HCT116 (cell line): ENCODE results near the gene IGFL3. TPM values are rescaled to one million over a fixed set of nuclear protein-coding genes. Genes with fewer than 3 reads are reported as not detected.

ENCODE experiments used
- ATAC-seq: fragments of 200-7000 bp; cut with Tn5 transposase; 2 replicates; pipeline ENCODE4 v1.9.1; 2020; ENCODE audit warnings: mild to moderate bottlenecking, moderate library complexity
- BruUV-seq: library from RNA; stranded (reverse); fragments of 400-500 nt; replicated peaks from 2 replicates; lab custom pipeline; 2021; lab: Mats Ljungman, UMichigan
- CTCF ChIA-PET: fragments of 300-600 bp; sonication (Branson Sonifier 250); formaldehyde crosslinking; loops from one replicate; lab custom pipeline; 2021; ENCODE audit warnings: antibody characterized with exemption; lab: Charles Lee
- POLR2A ChIA-PET: fragments of 300-600, 350-600 bp; sonication (Branson Sonifier 250); formaldehyde crosslinking; loops from one replicate; lab custom pipeline; 2021; ENCODE audit warnings: antibody characterized with exemption; lab: Charles Lee
- RAD21 ChIA-PET, 2 experiments: fragments of 300-600 bp; sonication (Branson Sonifier 250); formaldehyde crosslinking; loops; one replicate each; lab custom pipeline; 2023; ENCODE audit warnings: low total read pairs in 2 of 2; ENCODE audit not compliant: uncharacterized antibody in 2 of 2, unreplicated experiment in 2 of 2, low non-redundant PET in 1 of 2; lab: Charles Lee
- DNase-seq: peaks from one replicate; pipeline ENCODE4 v3.0.0-alpha.2; 2010; ENCODE audit warnings: low read depth, low spot score
- H2AFZ ChIP-seq: fragments of 200-600 bp; shearing (Covaris generic), sonication (generic); 2 replicates; pipeline ENCODE4 v1.6.1; 2017; ENCODE audit warnings: low read depth, mixed run types, mixed read lengths, antibody characterized with exemption, low read length; ENCODE audit not compliant: poor library complexity, severe bottlenecking
- H3K27ac ChIP-seq: 2 replicates; pipeline ENCODE4 v1.5.1; 2012; ENCODE audit warnings: low read depth, low read length
- H3K27me3 ChIP-seq: fragments of 200-600 bp; sonication (generic); 2 replicates; pipeline ENCODE4 v1.6.1; 2016; ENCODE audit warnings: mixed run types, low read length, mixed read lengths; ENCODE audit not compliant: insufficient read depth
- H3K36me3 ChIP-seq, 2 experiments: fragments of 200-500 bp in 1 of 2; fragments of 200-600 bp in 1 of 2; sonication (Bioruptor generic) in 1 of 2; sonication (generic) in 1 of 2; 2 replicates each; pipeline versions ENCODE4 v1.5.1 to v1.6.1; 2014 to 2016; ENCODE audit warnings: low read length in 2 of 2, inconsistent platforms in 1 of 2, mixed read lengths in 1 of 2, mixed run types in 1 of 2; ENCODE audit not compliant: insufficient read depth in 2 of 2, control insufficient read depth in 1 of 2
- H3K4me1 ChIP-seq, 2 experiments: fragments of 200-600 bp in 1 of 2; sonication (generic) in 1 of 2; 2 replicates each; pipeline versions ENCODE4 v1.5.1 to v1.6.1; 2012 to 2017; ENCODE audit warnings: low read length in 2 of 2, inconsistent platforms in 1 of 2, mild to moderate bottlenecking in 1 of 2, mixed read lengths in 1 of 2, mixed run types in 1 of 2, moderate library complexity in 1 of 2; ENCODE audit not compliant: insufficient read depth in 2 of 2, control insufficient read depth in 1 of 2
- H3K4me2 ChIP-seq: fragments of 200-600 bp; sonication (generic); 2 replicates; pipeline ENCODE4 v1.6.1; 2017; ENCODE audit warnings: mixed run types, low read length, mixed read lengths
- H3K4me3 ChIP-seq, 2 experiments: fragments of 200-600 bp in 1 of 2; sonication (generic) in 1 of 2; replicated peaks in 1 of 2; 2 replicates each; pipeline ENCODE4 v1.5.1; 2011 to 2016; ENCODE audit warnings: low read length in 2 of 2, control low read depth in 1 of 2, low read depth in 1 of 2, mild to moderate bottlenecking in 1 of 2, mixed read lengths in 1 of 2, mixed run types in 1 of 2
- H3K79me2 ChIP-seq: fragments of 200-600 bp; sonication (generic); 2 replicates; pipeline ENCODE4 v1.6.1; 2017; ENCODE audit warnings: mild to moderate bottlenecking, mixed run types, low read length, moderate library complexity, mixed read lengths; ENCODE audit not compliant: insufficient read depth
- H3K9ac ChIP-seq: fragments of 200-600 bp; sonication (generic); 2 replicates; pipeline ENCODE4 v1.6.1; 2016; ENCODE audit warnings: low read length, mixed read lengths
- H3K9me2 ChIP-seq: fragments of 200-600 bp; sonication (generic), shearing (Covaris generic); 2 replicates; pipeline ENCODE4 v1.6.1; 2017; ENCODE audit warnings: mixed run types, mild to moderate bottlenecking, moderate library complexity; ENCODE audit not compliant: insufficient read depth
- H3K9me3 ChIP-seq, 2 experiments: fragments of 200-500 bp in 1 of 2; fragments of 200-600 bp in 1 of 2; sonication (Bioruptor generic) in 1 of 2; sonication (generic) in 1 of 2; 2 replicates each; pipeline ENCODE4 v1.6.1; 2014 to 2017; ENCODE audit warnings: low read length in 2 of 2, mixed read lengths in 2 of 2, inconsistent platforms in 1 of 2, low read depth in 1 of 2, mild to moderate bottlenecking in 1 of 2, mixed run types in 1 of 2, moderate library complexity in 1 of 2; ENCODE audit not compliant: control insufficient read depth in 1 of 2, insufficient read depth in 1 of 2
- H4K20me1 ChIP-seq: fragments of 200-600 bp; sonication (generic), shearing (Covaris generic); 2 replicates; pipeline ENCODE4 v1.6.1; 2017; ENCODE audit warnings: mixed run types, mild to moderate bottlenecking, moderate library complexity; ENCODE audit not compliant: insufficient read depth
- ATF3 ChIP-seq: IDR thresholded peaks from 2 replicates; pipeline ENCODE4 v1.6.1; 2012
- CEBPB ChIP-seq: IDR thresholded peaks from 2 replicates; pipeline ENCODE4 v1.6.1; 2012; ENCODE audit warnings: low read depth
- POLR2AphosphoS5 ChIP-seq: IDR thresholded peaks from 2 replicates; pipeline ENCODE4 v1.6.1; 2011; ENCODE audit warnings: mild to moderate bottlenecking, low read depth, low read length, moderate library complexity
- RAD21 ChIP-seq: IDR thresholded peaks from 2 replicates; pipeline ENCODE4 v1.6.1; 2012; ENCODE audit warnings: low read depth, mild to moderate bottlenecking
- SP1 ChIP-seq: IDR thresholded peaks from 2 replicates; pipeline ENCODE4 v1.6.1; 2012; ENCODE audit warnings: low read depth
- SRF ChIP-seq: IDR thresholded peaks from 2 replicates; pipeline ENCODE4 v1.6.1; 2012; ENCODE audit warnings: low read depth
- TCF7L2 ChIP-seq: IDR thresholded peaks from 2 replicates; pipeline ENCODE4 v1.7.0; 2011; ENCODE audit warnings: borderline replicate concordance, inconsistent platforms; ENCODE audit not compliant: insufficient read depth, insufficient read length; ENCODE audit errors: extremely low read depth
- ZBTB33 ChIP-seq: IDR thresholded peaks from 2 replicates; pipeline ENCODE4 v1.6.1; 2011; ENCODE audit warnings: mild to moderate bottlenecking, low read length, moderate library complexity; ENCODE audit not compliant: insufficient replicate concordance; ENCODE audit errors: extremely low read depth
- ZFX ChIP-seq: fragments of 450-650 bp; IDR thresholded peaks from 2 replicates; pipeline ENCODE4 v1.6.1; 2017
- ZNF274 ChIP-seq: fragments of 200-500 bp; sonication (Bioruptor generic); IDR thresholded peaks from 2 replicates; pipeline ENCODE4 v1.6.1; 2014; ENCODE audit warnings: mild to moderate bottlenecking, low read depth, low read length, inconsistent platforms
- intact Hi-C: fragments of 100-400 bp; cut with micrococcal nuclease; formaldehyde crosslinking; loops from 2 replicates; pipeline ENCODE4 v1.10.0; 2022
- total RNA-seq: library from RNA; stranded (reverse); gene quantifications from one replicate; pipeline ENCODE4 v1.2.1, GENCODE V29; 2021; ENCODE audit not compliant: unreplicated experiment
- TF ChIP-seq, protein P1 (sequence below): IDR thresholded peaks from 2 replicates; pipeline ENCODE4 v1.6.1; 2012
- TF ChIP-seq, protein P2 (sequence below): IDR thresholded peaks from 2 replicates; pipeline ENCODE4 v1.6.1; 2012; ENCODE audit warnings: low read depth

The IGFL3 gene
- total RNA-seq, 1 experiment from 2014 or later, result not detected

DNA sequence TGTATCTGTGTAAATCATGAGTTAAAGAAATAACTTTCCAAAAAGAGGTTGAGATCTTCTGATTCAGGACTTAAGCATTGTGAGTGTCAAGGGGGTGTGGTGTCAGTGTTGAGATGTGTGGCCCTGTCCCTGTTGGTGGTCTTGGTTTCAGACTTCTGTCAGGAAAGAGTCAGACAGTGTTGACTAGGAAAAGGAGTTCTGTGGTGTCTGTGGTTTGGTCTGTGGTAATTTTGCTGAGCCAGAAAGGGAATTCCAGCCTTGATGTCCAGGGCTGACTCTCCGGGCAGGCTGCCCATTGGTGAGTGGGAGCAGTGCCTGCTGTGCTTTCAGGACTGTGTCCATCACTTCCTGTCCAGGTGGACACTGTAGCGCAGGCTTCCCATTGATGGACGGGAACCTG, 43.9 kb downstream of the IGFL3 start:
- H3K4me2 ChIP-seq, result no peak overlapping the region
- no peak overlapping the region for H3K4me3 ChIP-seq
- ChIA-PET CTCF (interaction anchor here (1.0 to 7.7 kb wide), 4 partner anchors 10 to 184 kb away, joined by 4 to 305 read pairs (median 66); no protein-coding TSS in a partner anchor), RAD21 (interaction anchor here in 1 of 2 experiments (0.7 kb wide), 1 partner anchor 109 kb away, joined by 3 read pairs; no protein-coding TSS in a partner anchor), POLR2A (no interaction called here)
- H3K9ac ChIP-seq, result no peak overlapping the region
- no peak overlapping the region for H2AFZ ChIP-seq
- H4K20me1 ChIP-seq, result no peaks in the 10 kb centered on the region
- TF ChIP-seq, protein P1, sequence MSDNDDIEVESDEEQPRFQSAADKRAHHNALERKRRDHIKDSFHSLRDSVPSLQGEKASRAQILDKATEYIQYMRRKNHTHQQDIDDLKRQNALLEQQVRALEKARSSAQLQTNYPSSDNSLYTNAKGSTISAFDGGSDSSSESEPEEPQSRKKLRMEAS, result peak; percentile 18; the same call in 1 of the 2 replicates
- no peak for TF ChIP-seq TCF7L2
- DNase-seq, result no peak
- ATAC-seq, result no peak
- no peaks in the 10 kb centered on the region for H3K36me3 ChIP-seq
- BruUV-seq, result no TSS peak
- H3K27me3 ChIP-seq, result peaks cover 40% of the 10 kb centered on the region
- H3K9me3 ChIP-seq, result no peaks in the 10 kb centered on the region
- no peak overlapping the region for H3K27ac ChIP-seq
- intact Hi-C loops, result loop anchor here (10.0 kb wide), 2 partner anchors 404 to 434 kb away; no protein-coding TSS in a partner anchor
- peaks cover 8 to 15% of the 10 kb centered on the region in 2 experiments; a peak in 2 of 4 replicates for H3K4me1 ChIP-seq
- H3K9me2 ChIP-seq, result no peaks in the 10 kb centered on the region
- H3K79me2 ChIP-seq, result no peaks in the 10 kb centered on the region

DNA sequence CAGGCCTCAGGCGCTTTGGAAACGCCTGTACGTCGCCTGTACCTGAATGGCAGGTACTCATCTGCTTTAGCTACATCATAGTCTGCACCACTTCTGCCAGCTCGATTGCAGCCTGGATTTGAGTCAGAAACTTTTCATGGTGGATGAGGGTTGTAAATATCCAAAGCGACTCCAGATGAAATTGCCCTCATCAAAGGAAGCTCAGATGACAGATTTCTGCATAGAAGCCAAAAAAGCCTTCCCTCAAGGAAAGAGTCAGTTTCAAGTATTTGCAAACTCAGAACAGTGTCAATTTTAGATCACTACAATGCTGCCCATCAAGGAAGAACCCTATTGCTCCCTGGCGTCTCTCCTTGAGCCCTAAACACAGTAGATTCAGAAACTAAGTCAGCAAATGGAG, 44.9 kb downstream of the IGFL3 start:
- TF ChIP-seq SP1 (no peak), ATF3 (no peak), RAD21 (no peak), POLR2AphosphoS5 (no peak), ZFX (no peak), ZBTB33 (no peak), CEBPB (no peak), SRF (no peak), ZNF274 (no peak)
- TF ChIP-seq, protein P2, sequence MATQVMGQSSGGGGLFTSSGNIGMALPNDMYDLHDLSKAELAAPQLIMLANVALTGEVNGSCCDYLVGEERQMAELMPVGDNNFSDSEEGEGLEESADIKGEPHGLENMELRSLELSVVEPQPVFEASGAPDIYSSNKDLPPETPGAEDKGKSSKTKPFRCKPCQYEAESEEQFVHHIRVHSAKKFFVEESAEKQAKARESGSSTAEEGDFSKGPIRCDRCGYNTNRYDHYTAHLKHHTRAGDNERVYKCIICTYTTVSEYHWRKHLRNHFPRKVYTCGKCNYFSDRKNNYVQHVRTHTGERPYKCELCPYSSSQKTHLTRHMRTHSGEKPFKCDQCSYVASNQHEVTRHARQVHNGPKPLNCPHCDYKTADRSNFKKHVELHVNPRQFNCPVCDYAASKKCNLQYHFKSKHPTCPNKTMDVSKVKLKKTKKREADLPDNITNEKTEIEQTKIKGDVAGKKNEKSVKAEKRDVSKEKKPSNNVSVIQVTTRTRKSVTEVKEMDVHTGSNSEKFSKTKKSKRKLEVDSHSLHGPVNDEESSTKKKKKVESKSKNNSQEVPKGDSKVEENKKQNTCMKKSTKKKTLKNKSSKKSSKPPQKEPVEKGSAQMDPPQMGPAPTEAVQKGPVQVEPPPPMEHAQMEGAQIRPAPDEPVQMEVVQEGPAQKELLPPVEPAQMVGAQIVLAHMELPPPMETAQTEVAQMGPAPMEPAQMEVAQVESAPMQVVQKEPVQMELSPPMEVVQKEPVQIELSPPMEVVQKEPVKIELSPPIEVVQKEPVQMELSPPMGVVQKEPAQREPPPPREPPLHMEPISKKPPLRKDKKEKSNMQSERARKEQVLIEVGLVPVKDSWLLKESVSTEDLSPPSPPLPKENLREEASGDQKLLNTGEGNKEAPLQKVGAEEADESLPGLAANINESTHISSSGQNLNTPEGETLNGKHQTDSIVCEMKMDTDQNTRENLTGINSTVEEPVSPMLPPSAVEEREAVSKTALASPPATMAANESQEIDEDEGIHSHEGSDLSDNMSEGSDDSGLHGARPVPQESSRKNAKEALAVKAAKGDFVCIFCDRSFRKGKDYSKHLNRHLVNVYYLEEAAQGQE, result no peak
- TF ChIP-seq, all 23 proteins: peak for 0
- Histone ChIP-seq H3K27me3 (peaks cover 50% of the 10 kb centered on the region), H3K4me1 (peaks cover 8 to 15% of the 10 kb centered on the region in 2 experiments; a peak in 2 of 4 replicates), H3K36me3 (no peaks in the 10 kb centered on the region), H2AFZ (no peak overlapping the region), H3K9me3 (no peaks in the 10 kb centered on the region), H3K79me2 (no peaks in the 10 kb centered on the region), H3K4me2 (no peak overlapping the region), H3K9ac (no peak overlapping the region), H3K9me2 (no peaks in the 10 kb centered on the region), H3K27ac (no peak overlapping the region), H4K20me1 (no peaks in the 10 kb centered on the region), H3K4me3 (no peak overlapping the region)
- ChIA-PET RAD21 (interaction anchor here (0.6 to 1.7 kb wide), 4 partner anchors 109 to 306 kb away, joined by 3 to 12 read pairs (median 3); no protein-coding TSS in a partner anchor), CTCF (interaction anchor here (0.5 to 7.7 kb wide), 7 partner anchors 9 to 434 kb away, joined by 3 to 305 read pairs (median 4); no protein-coding TSS in a partner anchor), POLR2A (no interaction called here)
- no peak for DNase-seq
- intact Hi-C loops, result no loop called here
- no TSS peak for BruUV-seq
- no peak for ATAC-seq
